Coronary artery (tissue), 2 donors: ENCODE measurements around the gene EEF1AKMT2.

Experiments
- DNase-seq: peaks from one replicate; pipeline ENCODE4 v3.0.0-alpha.2; 2017; ENCODE audit warnings: low spot score
- H3K27ac ChIP-seq, 2 donors: fragments of 200-600 bp; sonication (generic); one replicate each; pipeline ENCODE4 v1.5.1; 2016 to 2019
- H3K4me3 ChIP-seq: fragments of 200-600 bp; sonication (generic); 2 replicates; pipeline ENCODE4 v1.5.1; 2016; ENCODE audit warnings: mild to moderate bottlenecking, moderate library complexity
- TF ChIP-seq, protein P1 (sequence below): fragments of 200-600 bp; sonication (generic); IDR thresholded peaks from one replicate; pipeline ENCODE4 v1.5.1; 2019; ENCODE audit warnings: antibody characterized with exemption

The EEF1AKMT2 gene

GRCh38 chr10:124725171-124725631 is 66.5 kb downstream of the EEF1AKMT2 start:
- TF ChIP-seq, protein P1, sequence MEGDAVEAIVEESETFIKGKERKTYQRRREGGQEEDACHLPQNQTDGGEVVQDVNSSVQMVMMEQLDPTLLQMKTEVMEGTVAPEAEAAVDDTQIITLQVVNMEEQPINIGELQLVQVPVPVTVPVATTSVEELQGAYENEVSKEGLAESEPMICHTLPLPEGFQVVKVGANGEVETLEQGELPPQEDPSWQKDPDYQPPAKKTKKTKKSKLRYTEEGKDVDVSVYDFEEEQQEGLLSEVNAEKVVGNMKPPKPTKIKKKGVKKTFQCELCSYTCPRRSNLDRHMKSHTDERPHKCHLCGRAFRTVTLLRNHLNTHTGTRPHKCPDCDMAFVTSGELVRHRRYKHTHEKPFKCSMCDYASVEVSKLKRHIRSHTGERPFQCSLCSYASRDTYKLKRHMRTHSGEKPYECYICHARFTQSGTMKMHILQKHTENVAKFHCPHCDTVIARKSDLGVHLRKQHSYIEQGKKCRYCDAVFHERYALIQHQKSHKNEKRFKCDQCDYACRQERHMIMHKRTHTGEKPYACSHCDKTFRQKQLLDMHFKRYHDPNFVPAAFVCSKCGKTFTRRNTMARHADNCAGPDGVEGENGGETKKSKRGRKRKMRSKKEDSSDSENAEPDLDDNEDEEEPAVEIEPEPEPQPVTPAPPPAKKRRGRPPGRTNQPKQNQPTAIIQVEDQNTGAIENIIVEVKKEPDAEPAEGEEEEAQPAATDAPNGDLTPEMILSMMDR: no peak
- peak; percentile 41 for DNase-seq
- H3K4me3 ChIP-seq: no peak overlapping the region
- peak overlapping the region; percentile 33 to 89 for H3K27ac ChIP-seq

GRCh38 chr10:124724279-124725027 is 67.2 kb downstream of the EEF1AKMT2 start:
- Histone ChIP-seq H3K27ac (peak overlapping the region; percentile 73 to 89), H3K4me3 (no peak overlapping the region)
- DNase-seq: peak; percentile 71
- TF ChIP-seq, protein P1: no peak

- Histone ChIP-seq H3K27ac (peak overlapping the region; percentile 73 to 89), H3K4me3 (peak overlapping the region; percentile 8)
- no peak for DNase-seq
- TF ChIP-seq, protein P1: no peak
These were observed 67.9 kb downstream of the EEF1AKMT2 start for GRCh38 chr10:124723826-124724225.

GRCh38 chr10:124722798-124723783 is 68.6 kb downstream of the EEF1AKMT2 start:
- H3K4me3 ChIP-seq: peak overlapping the region; percentile 8
- H3K27ac ChIP-seq: peak overlapping the region; percentile 73 to 89
- no peak for DNase-seq
- TF ChIP-seq, protein P1: no peak

- DNase-seq: no peak
- TF ChIP-seq, protein P1: no peak
- Histone ChIP-seq H3K4me3 (no peak overlapping the region), H3K27ac (peak overlapping the region; percentile 73 to 78)
These were observed 70.2 kb downstream of the EEF1AKMT2 start for GRCh38 chr10:124721330-124722045.

- Histone ChIP-seq H3K4me3 (no peak overlapping the region), H3K27ac (peak overlapping the region; percentile 47 to 76)
- DNase-seq: no peak
- TF ChIP-seq, protein P1: no peak
These were observed 72.4 kb downstream of the EEF1AKMT2 start for GRCh38 chr10:124719213-124719851.
